AG04450 (cell line): ENCODE data around the gene STC2. TPM values are rescaled to one million over a fixed set of nuclear protein-coding genes. Genes with fewer than 3 reads are reported as not detected.

Experiments used
- CTCF ChIA-PET: fragments of 300-600, 350-600 bp; formaldehyde crosslinking; extraction: SDS; loops from one replicate; lab custom pipeline; 2022; ENCODE audit warnings: antibody characterized with exemption, inconsistent platforms; lab: Charles Lee
- POLR2A ChIA-PET: fragments of 350-600 bp; formaldehyde crosslinking; extraction: SDS; loops from one replicate; lab custom pipeline; 2021; ENCODE audit warnings: antibody characterized with exemption, inconsistent platforms; lab: Yijun Ruan, JAX
- DNase-seq: peaks from one replicate; pipeline ENCODE4 v3.0.0-alpha.2; 2011; ENCODE audit warnings: low read depth, low spot score
- H3K27ac ChIP-seq: one replicate; pipeline ENCODE4 v1.5.1; 2012; ENCODE audit warnings: low read depth, low read length, control low read depth
- H3K27me3 ChIP-seq: one replicate; pipeline ENCODE4 v1.6.0; 2012; ENCODE audit warnings: low read length; ENCODE audit not compliant: control insufficient read depth, insufficient read depth
- H3K4me3 ChIP-seq: 2 replicates; pipeline ENCODE4 v1.5.1; 2011; ENCODE audit warnings: mild to moderate bottlenecking, low read depth, low read length, control low read depth
- H3K9me3 ChIP-seq: 2 replicates; pipeline ENCODE4 v1.5.1; 2012; ENCODE audit warnings: low read length; ENCODE audit not compliant: control insufficient read depth, insufficient read depth
- CTCF ChIP-seq: IDR thresholded peaks from 2 replicates; pipeline ENCODE4 v1.5.1; 2011; ENCODE audit warnings: low read depth, low read length, control low read depth, inconsistent platforms
- polyA plus RNA-seq: library from polyadenylated mRNA; depleted of rRNA; stranded (reverse); fragments of >200 nt; gene quantifications from 2 replicates; pipeline ENCODE4 v1.2.3, GENCODE V29; 2011; rRNA removed
- small RNA-seq: library from RNA; depleted of rRNA; stranded (forward); fragments of <200 nt; gene quantifications from one replicate; pipeline ENCODE3, GENCODE V24; 2012; ENCODE audit warnings: low read depth; ENCODE audit not compliant: insufficient read length

The STC2 gene
- polyA plus RNA-seq, 1 experiment, result 185 TPM

- ChIA-PET CTCF (no interaction called here), POLR2A (no interaction called here)
- H3K27ac ChIP-seq, result no peak overlapping the region
- no peak for TF ChIP-seq CTCF
- peaks cover 59% of the 10 kb centered on the region for H3K27me3 ChIP-seq
- no peak for DNase-seq
- H3K9me3 ChIP-seq, result no peaks in the 10 kb centered on the region; the same call in 1 of the 2 replicates
- H3K4me3 ChIP-seq, result no peak overlapping the region
These were observed 59.3 kb downstream of the STC2 start for GRCh38 chr5:173268750-173269432.

- Histone ChIP-seq H3K9me3 (no peaks in the 10 kb centered on the region; the same call in none of the 2 replicates), H3K27ac (no peak overlapping the region), H3K4me3 (no peak overlapping the region), H3K27me3 (peaks cover 77% of the 10 kb centered on the region)
- DNase-seq, result no peak
- no peak for TF ChIP-seq CTCF
- CTCF ChIA-PET, result no interaction called here
- POLR2A ChIA-PET, result no interaction called here
These were observed 62.8 kb downstream of the STC2 start for GRCh38 chr5:173265433-173265832.

Small RNA genes within 50 kb of the gene (small RNA-seq; reads per million reads assigned to genes)
- gene MIR8056, result not detected
- not detected for gene RNA5SP200
- gene RNU6-500P, result not detected

Other genes starting within 250 kb of the STC2 start
- gene BNIP1, start 183.9 kb downstream of the STC2 start, polyA plus RNA-seq, result 23.5 TPM in 2 replicates
- not detected in 2 replicates for gene NKX2-5, start 93.2 kb downstream of the STC2 start, polyA plus RNA-seq